GM12801 (cell line): ENCODE measurements around the gene POLD3.

Source experiments
- CTCF ChIP-seq: IDR thresholded peaks from one replicate; pipeline ENCODE4 v1.5.1; 2011; ENCODE audit warnings: control low read depth; ENCODE audit not compliant: insufficient read length; ENCODE audit errors: extremely low read depth

Gene POLD3

GRCh38 chr11:74559934-74560309 lies 32.5 kb upstream of the POLD3 start:
- no peak for TF ChIP-seq CTCF

- no peak for TF ChIP-seq CTCF
Observed at GRCh38 chr11:74566146-74566960, 26.0 kb upstream of the POLD3 start.

GRCh38 chr11:74568028-74568427 lies 24.4 kb upstream of the POLD3 start:
- no peak for TF ChIP-seq CTCF

GRCh38 chr11:74570266-74571061 lies 21.9 kb upstream of the POLD3 start:
- no peak for TF ChIP-seq CTCF

GRCh38 chr11:74571062-74571399 lies 21.4 kb upstream of the POLD3 start:
- TF ChIP-seq CTCF, result no peak

- TF ChIP-seq CTCF, result no peak
Observed at GRCh38 chr11:74572349-74572748, 20.0 kb upstream of the POLD3 start.

GRCh38 chr11:74574563-74574962 lies 17.8 kb upstream of the POLD3 start:
- TF ChIP-seq CTCF, result no peak
